GM18951 (cell line): ENCODE measurements around the gene TSC22D2.
"Not testable (repeated sequence)": the region's sequence is repeated elsewhere in the genome, so short reads cannot be mapped to it uniquely, and the experiment has no call there.

Experiments
- POLR2A ChIP-seq: IDR thresholded peaks from 4 replicates; pipeline ENCODE4 v1.6.1; 2011; ENCODE audit warnings: mild to moderate bottlenecking; ENCODE audit not compliant: insufficient read length, insufficient read depth; ENCODE audit errors: extremely low read depth
- in situ Hi-C: fragments of 300-500 bp; cut with MboI; formaldehyde crosslinking; loops from one replicate; pipeline ENCODE4 v1.12.0; 2022; ENCODE audit warnings: low sequenced_read_pairs, mixed read lengths, inconsistent platforms; ENCODE audit not compliant: unreplicated experiment

TSC22D2 gene

GRCh38 chr3:150483226-150483625 is 75.1 kb downstream of the TSC22D2 start:
- in situ Hi-C loops: loop anchor here (25.0 kb wide), 1 partner anchor 546 kb away; no protein-coding TSS in a partner anchor
- no peak for TF ChIP-seq POLR2A

- no peak for TF ChIP-seq POLR2A
- in situ Hi-C loops: loop anchor here (25.0 kb wide), 1 partner anchor 547 kb away; no protein-coding TSS in a partner anchor
Measured at GRCh38 chr3:150484410-150484809, 76.3 kb downstream of the TSC22D2 start.

- in situ Hi-C loops: loop anchor here (25.0 kb wide), 1 partner anchor 552 kb away; no protein-coding TSS in a partner anchor
- TF ChIP-seq POLR2A: no peak
Measured at GRCh38 chr3:150488867-150489266, 80.8 kb downstream of the TSC22D2 start.

- no peak for TF ChIP-seq POLR2A
- in situ Hi-C loops: loop anchor here (10.0 to 25.0 kb wide), 2 partner anchors 206 to 553 kb away; no protein-coding TSS in a partner anchor
Measured at GRCh38 chr3:150490277-150490986, 82.3 kb downstream of the TSC22D2 start.

GRCh38 chr3:150494411-150494977 is 86.4 kb downstream of the TSC22D2 start:
- in situ Hi-C loops: loop anchor here (10.0 to 25.0 kb wide), 2 partner anchors 210 to 557 kb away; no protein-coding TSS in a partner anchor
- TF ChIP-seq POLR2A: no peak

- in situ Hi-C loops: loop anchor here (10.0 to 25.0 kb wide), 2 partner anchors 210 to 558 kb away; no protein-coding TSS in a partner anchor
- no peak for TF ChIP-seq POLR2A
Measured at GRCh38 chr3:150495149-150495548, 87.1 kb downstream of the TSC22D2 start.

- TF ChIP-seq POLR2A: no peak
- in situ Hi-C loops: loop anchor here (10.0 to 25.0 kb wide), 2 partner anchors 211 to 558 kb away; no protein-coding TSS in a partner anchor
Measured at GRCh38 chr3:150495563-150496168, 87.6 kb downstream of the TSC22D2 start.

GRCh38 chr3:150497956-150498355 is 89.9 kb downstream of the TSC22D2 start:
- TF ChIP-seq POLR2A: no peak
- in situ Hi-C loops: loop anchor here (10.0 to 25.0 kb wide), 2 partner anchors 213 to 561 kb away; no protein-coding TSS in a partner anchor

GRCh38 chr3:150500960-150501359 is 92.9 kb downstream of the TSC22D2 start:
- in situ Hi-C loops: not testable (repeated sequence)

GRCh38 chr3:150503402-150504099 is 95.5 kb downstream of the TSC22D2 start:
- in situ Hi-C loops: no loop called here
- TF ChIP-seq POLR2A: no peak

GRCh38 chr3:150504483-150504882 is 96.4 kb downstream of the TSC22D2 start:
- no peak for TF ChIP-seq POLR2A
- in situ Hi-C loops: no loop called here

GRCh38 chr3:150508401-150508800 is 100.3 kb downstream of the TSC22D2 start:
- in situ Hi-C loops: no loop called here
- TF ChIP-seq POLR2A: no peak

- TF ChIP-seq POLR2A: no peak
- in situ Hi-C loops: no loop called here
Measured at GRCh38 chr3:150509780-150510179, 101.7 kb downstream of the TSC22D2 start.
